Trophoblast cell (in vitro differentiated cells and primary cell): Measurements from ENCODE around the gene MOV10.
A peak's percentile ranks its signal among the peaks of the same experiment; 100 is the strongest.

Experiments used
- DNase-seq, 2 donors: peaks; one replicate each; pipeline ENCODE4 v3.0.0-alpha.2; 2016
- H2AFZ ChIP-seq: 2 replicates; pipeline ENCODE4 v1.6.1; 2013; ENCODE audit warnings: low read length, moderate library complexity, mild to moderate bottlenecking; ENCODE audit not compliant: insufficient read depth, poor library complexity
- H2AK5ac ChIP-seq: 2 replicates; pipeline ENCODE4 v1.6.1; 2013; ENCODE audit warnings: mild to moderate bottlenecking, low read length
- H2BK120ac ChIP-seq: 2 replicates; pipeline ENCODE4 v1.6.1; 2013; ENCODE audit warnings: low read length, mild to moderate bottlenecking, moderate library complexity; ENCODE audit not compliant: insufficient read depth, poor library complexity
- H2BK12ac ChIP-seq: 2 replicates; pipeline ENCODE4 v1.6.1; 2013; ENCODE audit warnings: mild to moderate bottlenecking, low read length, moderate library complexity
- H2BK5ac ChIP-seq: 2 replicates; pipeline ENCODE4 v1.6.1; 2013; ENCODE audit warnings: low read length, low read depth, moderate library complexity, mild to moderate bottlenecking; ENCODE audit not compliant: poor library complexity
- H3K14ac ChIP-seq: 2 replicates; pipeline ENCODE4 v1.6.1; 2013; ENCODE audit warnings: mild to moderate bottlenecking, low read length
- H3K18ac ChIP-seq: 2 replicates; pipeline ENCODE4 v1.6.1; 2013; ENCODE audit warnings: mild to moderate bottlenecking, low read length
- H3K23ac ChIP-seq: 2 replicates; pipeline ENCODE4 v1.6.1; 2013; ENCODE audit warnings: low read length
- H3K27ac ChIP-seq: 2 replicates; pipeline ENCODE4 v1.5.1; 2013; ENCODE audit warnings: low read depth, mild to moderate bottlenecking, inconsistent platforms, low read length, moderate library complexity
- H3K27me3 ChIP-seq: 2 replicates; pipeline ENCODE4 v1.6.1; 2013; ENCODE audit warnings: inconsistent platforms, mild to moderate bottlenecking, low read length, moderate library complexity; ENCODE audit not compliant: insufficient read depth
- H3K36me3 ChIP-seq, 2 experiments: 1 replicate in 1 of 2; 2 replicates in 1 of 2; pipeline ENCODE4 v1.6.1; 2013; ENCODE audit warnings: low read length in 2 of 2, mild to moderate bottlenecking in 2 of 2, moderate library complexity in 1 of 2; ENCODE audit not compliant: insufficient read depth in 2 of 2, control insufficient read depth in 1 of 2
- H3K4ac ChIP-seq: 2 replicates; pipeline ENCODE4 v1.6.1; 2013; ENCODE audit warnings: low read depth, mild to moderate bottlenecking, low read length, moderate library complexity
- H3K4me1 ChIP-seq, 2 experiments: 1 replicate in 1 of 2; 2 replicates in 1 of 2; pipeline ENCODE4 v1.6.1; 2013; ENCODE audit warnings: low read length in 2 of 2, mild to moderate bottlenecking in 2 of 2, moderate library complexity in 1 of 2; ENCODE audit not compliant: insufficient read depth in 2 of 2, control insufficient read depth in 1 of 2
- H3K4me2 ChIP-seq: 2 replicates; pipeline ENCODE4 v1.6.1; 2013; ENCODE audit warnings: inconsistent platforms, mild to moderate bottlenecking, low read length, moderate library complexity
- H3K4me3 ChIP-seq: 2 replicates; pipeline ENCODE4 v1.5.1; 2013; ENCODE audit warnings: mild to moderate bottlenecking, low read depth, low read length, inconsistent platforms
- H3K79me1 ChIP-seq: one replicate; pipeline ENCODE4 v1.6.1; 2013; ENCODE audit warnings: low read length
- H3K79me2 ChIP-seq: 2 replicates; pipeline ENCODE4 v1.6.1; 2013; ENCODE audit warnings: low read length, mild to moderate bottlenecking; ENCODE audit not compliant: control insufficient read depth, insufficient read depth, poor library complexity
- H3K9ac ChIP-seq: 2 replicates; pipeline ENCODE4 v1.6.1; 2013; ENCODE audit warnings: mild to moderate bottlenecking, low read length
- H3K9me3 ChIP-seq: 2 replicates; pipeline ENCODE4 v1.6.1; 2013; ENCODE audit warnings: low read depth, mild to moderate bottlenecking, control low read depth, inconsistent platforms, low read length; ENCODE audit not compliant: insufficient read depth
- H4K12ac ChIP-seq: 2 replicates; pipeline ENCODE4 v1.6.1; 2013; ENCODE audit warnings: low read depth, mild to moderate bottlenecking, low read length, moderate library complexity
- H4K8ac ChIP-seq: 2 replicates; pipeline ENCODE4 v1.6.1; 2013; ENCODE audit warnings: low read depth, mild to moderate bottlenecking, low read length, moderate library complexity
- H4K91ac ChIP-seq: one replicate; pipeline ENCODE4 v1.6.1; 2013; ENCODE audit warnings: low read depth, mild to moderate bottlenecking, low read length, moderate library complexity
- WGBS: extraction: QIAGEN DNeasy Blood & Tissue Kit; methylation state at CpG from one replicate; pipeline ENCODE4 v1.1.7; 2013; ENCODE audit warnings: missing lambda C conversion rate; ENCODE audit not compliant: insufficient read length, insufficient coverage; ENCODE audit errors: extremely low coverage; 5-methylcytosine and 5-hydroxymethylcytosine counted together

MOV10 gene

DNA sequence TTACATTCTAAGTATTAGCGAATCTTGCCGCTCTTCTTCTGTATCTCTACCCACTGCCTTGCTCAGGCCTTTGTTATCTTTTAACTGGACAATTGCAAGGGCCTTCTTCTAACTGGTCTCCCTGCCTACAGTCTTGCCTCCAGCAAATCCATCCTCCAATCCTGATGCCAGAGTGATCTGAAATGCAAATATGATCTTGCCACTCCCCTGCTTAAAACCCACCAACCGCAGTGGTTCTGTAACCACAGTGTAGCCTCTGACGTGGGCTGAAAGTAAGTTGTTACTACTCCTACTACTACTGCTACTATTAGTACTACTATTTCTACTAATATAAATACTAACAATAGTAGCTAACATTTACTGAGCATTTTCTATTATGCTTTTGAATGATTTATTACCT lies 12.4 kb downstream of the MOV10 start:
- H3K9ac ChIP-seq: no peak overlapping the region
- no peak overlapping the region for H2AK5ac ChIP-seq
- no peak overlapping the region for H3K18ac ChIP-seq
- H3K4me1 ChIP-seq: peaks cover 7% of the 10 kb centered on the region in 2 experiments
- H2AFZ ChIP-seq: no peak overlapping the region
- WGBS: no CpG with 5 or more reads among the region's 4 CpGs
- DNase-seq: no peak
- H2BK120ac ChIP-seq: no peak overlapping the region
- H3K27ac ChIP-seq: no peak overlapping the region
- peaks cover 2% of the 10 kb centered on the region for H3K79me1 ChIP-seq
- no peak overlapping the region for H4K12ac ChIP-seq
- H3K79me2 ChIP-seq: no peaks in the 10 kb centered on the region
- no peak overlapping the region for H4K91ac ChIP-seq
- H3K4me3 ChIP-seq: no peak overlapping the region
- no peak overlapping the region for H4K8ac ChIP-seq
- no peak overlapping the region for H3K23ac ChIP-seq
- H3K9me3 ChIP-seq: no peaks in the 10 kb centered on the region
- no peak overlapping the region for H3K4me2 ChIP-seq
- H3K4ac ChIP-seq: no peak overlapping the region
- H3K36me3 ChIP-seq: peaks cover 12 to 13% of the 10 kb centered on the region in 2 experiments
- H3K14ac ChIP-seq: no peak overlapping the region
- H2BK5ac ChIP-seq: no peak overlapping the region
- H2BK12ac ChIP-seq: no peak overlapping the region
- no peaks in the 10 kb centered on the region for H3K27me3 ChIP-seq

DNA sequence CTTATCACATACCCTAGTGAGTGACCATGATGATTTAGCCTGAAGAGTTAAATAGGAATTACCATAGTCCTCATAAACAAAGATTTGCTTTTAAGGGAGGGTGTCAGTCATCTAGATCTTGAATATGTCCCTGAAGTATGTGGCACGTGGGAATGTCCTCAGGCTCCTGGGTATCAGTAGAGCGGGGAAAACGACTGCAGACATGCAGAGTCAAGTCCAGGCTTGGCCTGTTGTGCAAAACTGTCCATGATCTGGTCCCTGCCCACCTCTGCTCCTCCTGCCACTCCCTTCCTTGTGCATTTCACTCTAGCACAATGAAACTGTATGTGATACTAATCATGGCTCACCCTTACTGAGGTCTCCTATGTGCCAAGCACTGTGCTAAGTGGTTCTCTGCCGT lies 12.9 kb downstream of the MOV10 start:
- no CpG with 5 or more reads among the region's 4 CpGs for WGBS
- Histone ChIP-seq H3K79me1 (peaks cover 2% of the 10 kb centered on the region), H3K36me3 (peaks cover 14 to 17% of the 10 kb centered on the region in 2 experiments), H2BK5ac (peak overlapping the region; percentile 21), H3K9me3 (no peaks in the 10 kb centered on the region), H3K79me2 (no peaks in the 10 kb centered on the region), H2AFZ (peak overlapping the region; percentile 6), H4K91ac (peak overlapping the region; percentile 47), H3K4ac (no peak overlapping the region), H3K27me3 (no peaks in the 10 kb centered on the region), H3K18ac (peak overlapping the region; percentile 22), H4K8ac (peak overlapping the region; percentile 17), H3K27ac (no peak overlapping the region), H2BK12ac (no peak overlapping the region), H3K23ac (no peak overlapping the region), H2BK120ac (peak overlapping the region; percentile 44), H3K14ac (no peak overlapping the region), H4K12ac (no peak overlapping the region), H3K4me1 (peaks cover 7% of the 10 kb centered on the region in 2 experiments), H3K9ac (no peak overlapping the region), H2AK5ac (no peak overlapping the region), H3K4me2 (no peak overlapping the region), H3K4me3 (no peak overlapping the region)
- DNase-seq: peak in 1 of 2 donors; percentile 25

DNA sequence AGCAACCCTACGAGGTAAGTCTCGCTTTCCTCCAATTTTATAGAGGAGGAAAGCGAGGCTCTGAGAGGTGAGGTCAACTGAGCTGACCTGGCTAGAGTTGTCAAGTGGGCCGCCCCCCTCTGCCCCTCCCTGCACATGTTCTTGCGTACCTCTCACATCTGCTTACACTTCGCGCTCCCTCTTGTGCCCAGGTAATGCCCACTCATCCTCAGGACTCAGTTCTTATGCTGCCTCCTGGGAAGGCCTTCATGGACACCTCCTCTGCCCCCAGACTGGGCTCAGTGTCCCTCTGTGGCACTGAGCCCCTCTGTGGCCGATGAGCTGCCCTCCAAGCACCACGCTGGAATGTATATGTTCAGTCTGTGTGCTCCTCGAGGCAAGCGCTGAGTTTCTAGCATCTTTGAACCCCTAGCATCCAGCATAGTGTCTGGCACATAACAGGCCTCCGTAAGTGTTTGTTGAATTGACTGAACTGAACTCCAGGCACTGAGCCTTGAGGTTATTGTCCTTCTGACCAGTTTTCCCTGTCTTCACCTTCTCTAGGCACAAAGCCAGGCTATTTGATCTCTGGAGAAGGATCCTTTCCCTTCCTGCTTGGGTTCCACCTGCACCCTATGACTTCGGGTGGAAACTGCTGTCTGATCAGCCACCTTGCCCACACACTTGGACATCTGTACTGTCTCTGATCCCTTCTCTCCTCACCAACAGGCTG lies 13.5 kb downstream of the MOV10 start:
- Histone ChIP-seq H3K9me3 (no peaks in the 10 kb centered on the region), H2BK120ac (peak overlapping the region; percentile 44), H2AFZ (peak overlapping the region; percentile 6), H3K79me1 (peaks cover 2% of the 10 kb centered on the region), H3K27me3 (no peaks in the 10 kb centered on the region), H3K14ac (peak overlapping the region; percentile 33), H4K8ac (peak overlapping the region; percentile 17), H2BK5ac (peak overlapping the region; percentile 21), H3K4me1 (peaks cover 7% of the 10 kb centered on the region in 2 experiments), H3K4ac (no peak overlapping the region), H3K79me2 (no peaks in the 10 kb centered on the region), H3K9ac (no peak overlapping the region), H3K27ac (no peak overlapping the region), H2BK12ac (peak overlapping the region; percentile 33), H4K91ac (peak overlapping the region; percentile 47), H4K12ac (no peak overlapping the region), H3K4me2 (no peak overlapping the region), H3K4me3 (no peak overlapping the region), H3K36me3 (peaks cover 20 to 22% of the 10 kb centered on the region in 2 experiments), H3K23ac (no peak overlapping the region), H2AK5ac (peak overlapping the region; percentile 24), H3K18ac (peak overlapping the region; percentile 22)
- no peak for DNase-seq
- WGBS: no CpG with 5 or more reads among the region's 13 CpGs

DNA sequence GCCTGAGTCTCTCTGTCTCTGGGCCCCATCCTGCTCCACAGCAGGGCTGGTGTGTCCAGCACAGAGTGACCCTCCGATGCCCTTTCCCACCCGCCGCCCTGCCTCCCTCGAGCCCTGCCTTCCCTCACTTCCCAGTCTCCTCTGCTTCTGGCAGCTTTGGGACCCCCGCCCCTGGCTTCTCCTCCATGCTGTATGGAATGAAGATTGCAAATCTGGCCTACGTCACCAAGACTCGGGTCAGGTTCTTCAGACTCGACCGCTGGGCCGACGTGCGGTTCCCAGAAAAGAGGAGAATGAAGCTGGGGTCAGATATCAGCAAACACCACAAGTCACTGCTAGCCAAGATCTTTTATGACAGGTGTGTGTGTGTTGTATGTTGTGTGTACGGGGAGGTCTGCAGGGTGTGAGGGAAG lies 14.3 kb downstream of the MOV10 start:
- H3K79me2 ChIP-seq: no peaks in the 10 kb centered on the region
- no peak overlapping the region for H2AFZ ChIP-seq
- H3K4me1 ChIP-seq: peaks cover 7% of the 10 kb centered on the region in 2 experiments
- no peak overlapping the region for H3K27ac ChIP-seq
- H4K12ac ChIP-seq: no peak overlapping the region
- no peak overlapping the region for H4K8ac ChIP-seq
- peaks cover 22 to 26% of the 10 kb centered on the region in 2 experiments for H3K36me3 ChIP-seq
- no peaks in the 10 kb centered on the region for H3K27me3 ChIP-seq
- DNase-seq: no peak
- no peak overlapping the region for H3K4ac ChIP-seq
- no peak overlapping the region for H2BK5ac ChIP-seq
- no peak overlapping the region for H3K4me3 ChIP-seq
- H2AK5ac ChIP-seq: no peak overlapping the region
- no CpG with 5 or more reads among the region's 13 CpGs for WGBS
- H3K23ac ChIP-seq: no peak overlapping the region
- H2BK120ac ChIP-seq: no peak overlapping the region
- H3K9me3 ChIP-seq: no peaks in the 10 kb centered on the region
- H3K79me1 ChIP-seq: peaks cover 2% of the 10 kb centered on the region
- H3K4me2 ChIP-seq: no peak overlapping the region
- H4K91ac ChIP-seq: no peak overlapping the region
- no peak overlapping the region for H3K14ac ChIP-seq
- no peak overlapping the region for H3K9ac ChIP-seq
- no peak overlapping the region for H3K18ac ChIP-seq
- H2BK12ac ChIP-seq: no peak overlapping the region
